ENCODE measurements around the gene CALML5. TPM values are rescaled to one million over a fixed set of nuclear protein-coding genes. Genes with fewer than 3 reads are reported as not detected.

Gene CALML5
- total and polyA plus RNA-seq, 9 of the 15 experiments (the other 6 are each of a cell fraction or from before 2014, with no cell fraction given), result not detected

DNA sequence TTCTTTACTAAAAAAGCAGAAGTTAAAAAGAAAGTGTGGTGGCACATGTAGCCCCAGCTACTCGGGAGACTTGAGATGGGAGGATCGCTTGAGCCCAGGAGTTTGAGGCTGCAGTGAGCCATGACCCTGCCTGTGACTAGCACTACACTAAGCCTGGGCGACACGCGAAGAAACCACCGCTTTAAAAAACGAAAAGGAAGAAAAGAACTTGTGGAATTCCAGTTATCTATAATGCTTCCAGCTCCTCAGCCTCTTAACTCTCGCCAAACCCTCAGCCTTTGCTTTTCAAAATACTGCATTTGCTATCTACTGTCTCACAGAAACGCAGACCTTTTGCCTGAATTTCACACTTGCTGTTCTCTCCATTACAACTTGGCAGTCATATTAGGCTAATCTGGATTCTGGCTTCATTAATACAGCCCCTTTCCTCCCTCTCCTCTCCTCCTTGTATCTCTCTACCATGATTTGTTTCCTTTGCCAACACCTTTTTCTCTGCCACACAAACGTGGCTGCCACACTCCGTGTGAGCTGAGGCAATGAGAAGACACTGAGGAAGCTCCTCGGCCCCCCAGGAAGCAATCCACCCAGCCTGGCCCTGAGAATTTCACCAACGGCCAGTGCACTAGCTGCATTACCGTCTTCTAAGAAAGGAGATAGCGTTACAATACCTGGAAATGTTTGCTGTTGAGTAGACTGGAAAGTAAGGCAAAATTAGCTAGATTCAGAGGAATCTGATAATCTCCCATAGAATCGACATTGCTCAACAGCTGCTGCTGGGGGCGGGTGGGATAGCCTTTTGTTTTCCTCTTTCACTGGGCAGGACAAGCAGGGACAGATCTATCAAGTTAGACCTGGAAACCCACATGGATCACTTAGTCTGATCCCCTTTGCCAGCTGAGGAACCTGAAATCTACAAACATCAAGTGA lies 37.2 kb downstream of the CALML5 start (continued):
- TF ChIP-seq, protein P1, sequence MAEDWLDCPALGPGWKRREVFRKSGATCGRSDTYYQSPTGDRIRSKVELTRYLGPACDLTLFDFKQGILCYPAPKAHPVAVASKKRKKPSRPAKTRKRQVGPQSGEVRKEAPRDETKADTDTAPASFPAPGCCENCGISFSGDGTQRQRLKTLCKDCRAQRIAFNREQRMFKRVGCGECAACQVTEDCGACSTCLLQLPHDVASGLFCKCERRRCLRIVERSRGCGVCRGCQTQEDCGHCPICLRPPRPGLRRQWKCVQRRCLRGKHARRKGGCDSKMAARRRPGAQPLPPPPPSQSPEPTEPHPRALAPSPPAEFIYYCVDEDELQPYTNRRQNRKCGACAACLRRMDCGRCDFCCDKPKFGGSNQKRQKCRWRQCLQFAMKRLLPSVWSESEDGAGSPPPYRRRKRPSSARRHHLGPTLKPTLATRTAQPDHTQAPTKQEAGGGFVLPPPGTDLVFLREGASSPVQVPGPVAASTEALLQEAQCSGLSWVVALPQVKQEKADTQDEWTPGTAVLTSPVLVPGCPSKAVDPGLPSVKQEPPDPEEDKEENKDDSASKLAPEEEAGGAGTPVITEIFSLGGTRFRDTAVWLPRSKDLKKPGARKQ (CRISPR knock-in tag; IDR thresholded peaks at IDR 0.05), result no peak
- TF ChIP-seq CCAR2 (IDR thresholded peaks at IDR 0.05; ENCODE audit: low read depth, low read length) (no peak), ZNF24 (IDR thresholded peaks at IDR 0.05) (peak; percentile 49; the same call in 1 of the 2 replicates), CHD2 (IDR thresholded peaks at IDR 0.05; ENCODE audit: low read depth, low read length) (no peak), ZFP36 (IDR thresholded peaks at IDR 0.05; ENCODE audit: low read depth, low read length, partially characterized antibody) (no peak), CXXC5 (CRISPR knock-in tag; IDR thresholded peaks at IDR 0.05) (peak; percentile 89), PTTG1 (tag; IDR thresholded peaks at IDR 0.05; ENCODE audit: low read depth) (0 out of 2 replicates have a peak, but pooled peaks have one; percentile 16), NFATC3 (IDR thresholded peaks at IDR 0.05) (no peak), MCM2 (IDR thresholded peaks at IDR 0.05; ENCODE audit: low read depth) (no peak), ZNF134 (CRISPR knock-in tag; conservative IDR thresholded peaks at IDR 0.05) (no peak), TAF7 (tag; IDR thresholded peaks at IDR 0.05) (peak; percentile 36; the same call in 1 of the 2 replicates), POLR2H (tag; IDR thresholded peaks at IDR 0.05; ENCODE audit: low read depth) (peak; percentile 85), IFI16 (CRISPR knock-in tag; IDR thresholded peaks at IDR 0.05) (no peak)
- TF ChIP-seq, protein P2, sequence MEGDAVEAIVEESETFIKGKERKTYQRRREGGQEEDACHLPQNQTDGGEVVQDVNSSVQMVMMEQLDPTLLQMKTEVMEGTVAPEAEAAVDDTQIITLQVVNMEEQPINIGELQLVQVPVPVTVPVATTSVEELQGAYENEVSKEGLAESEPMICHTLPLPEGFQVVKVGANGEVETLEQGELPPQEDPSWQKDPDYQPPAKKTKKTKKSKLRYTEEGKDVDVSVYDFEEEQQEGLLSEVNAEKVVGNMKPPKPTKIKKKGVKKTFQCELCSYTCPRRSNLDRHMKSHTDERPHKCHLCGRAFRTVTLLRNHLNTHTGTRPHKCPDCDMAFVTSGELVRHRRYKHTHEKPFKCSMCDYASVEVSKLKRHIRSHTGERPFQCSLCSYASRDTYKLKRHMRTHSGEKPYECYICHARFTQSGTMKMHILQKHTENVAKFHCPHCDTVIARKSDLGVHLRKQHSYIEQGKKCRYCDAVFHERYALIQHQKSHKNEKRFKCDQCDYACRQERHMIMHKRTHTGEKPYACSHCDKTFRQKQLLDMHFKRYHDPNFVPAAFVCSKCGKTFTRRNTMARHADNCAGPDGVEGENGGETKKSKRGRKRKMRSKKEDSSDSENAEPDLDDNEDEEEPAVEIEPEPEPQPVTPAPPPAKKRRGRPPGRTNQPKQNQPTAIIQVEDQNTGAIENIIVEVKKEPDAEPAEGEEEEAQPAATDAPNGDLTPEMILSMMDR (IDR thresholded peaks at IDR 0.05 in 2 of 3, conservative IDR thresholded peaks at IDR 0.05 in 1 of 3; ENCODE audit: insufficient read depth in 2 of 3, low read depth in 1 of 3, low read length in 3 of 3), result no peak
- TF ChIP-seq, protein P3, sequence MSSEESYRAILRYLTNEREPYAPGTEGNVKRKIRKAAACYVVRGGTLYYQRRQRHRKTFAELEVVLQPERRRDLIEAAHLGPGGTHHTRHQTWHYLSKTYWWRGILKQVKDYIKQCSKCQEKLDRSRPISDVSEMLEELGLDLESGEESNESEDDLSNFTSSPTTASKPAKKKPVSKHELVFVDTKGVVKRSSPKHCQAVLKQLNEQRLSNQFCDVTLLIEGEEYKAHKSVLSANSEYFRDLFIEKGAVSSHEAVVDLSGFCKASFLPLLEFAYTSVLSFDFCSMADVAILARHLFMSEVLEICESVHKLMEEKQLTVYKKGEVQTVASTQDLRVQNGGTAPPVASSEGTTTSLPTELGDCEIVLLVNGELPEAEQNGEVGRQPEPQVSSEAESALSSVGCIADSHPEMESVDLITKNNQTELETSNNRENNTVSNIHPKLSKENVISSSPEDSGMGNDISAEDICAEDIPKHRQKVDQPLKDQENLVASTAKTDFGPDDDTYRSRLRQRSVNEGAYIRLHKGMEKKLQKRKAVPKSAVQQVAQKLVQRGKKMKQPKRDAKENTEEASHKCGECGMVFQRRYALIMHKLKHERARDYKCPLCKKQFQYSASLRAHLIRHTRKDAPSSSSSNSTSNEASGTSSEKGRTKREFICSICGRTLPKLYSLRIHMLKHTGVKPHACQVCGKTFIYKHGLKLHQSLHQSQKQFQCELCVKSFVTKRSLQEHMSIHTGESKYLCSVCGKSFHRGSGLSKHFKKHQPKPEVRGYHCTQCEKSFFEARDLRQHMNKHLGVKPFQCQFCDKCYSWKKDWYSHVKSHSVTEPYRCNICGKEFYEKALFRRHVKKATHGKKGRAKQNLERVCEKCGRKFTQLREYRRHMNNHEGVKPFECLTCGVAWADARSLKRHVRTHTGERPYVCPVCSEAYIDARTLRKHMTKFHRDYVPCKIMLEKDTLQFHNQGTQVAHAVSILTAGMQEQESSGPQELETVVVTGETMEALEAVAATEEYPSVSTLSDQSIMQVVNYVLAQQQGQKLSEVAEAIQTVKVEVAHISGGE (CRISPR knock-in tag; IDR thresholded peaks at IDR 0.05), result no peak
- TF ChIP-seq, protein P4, sequence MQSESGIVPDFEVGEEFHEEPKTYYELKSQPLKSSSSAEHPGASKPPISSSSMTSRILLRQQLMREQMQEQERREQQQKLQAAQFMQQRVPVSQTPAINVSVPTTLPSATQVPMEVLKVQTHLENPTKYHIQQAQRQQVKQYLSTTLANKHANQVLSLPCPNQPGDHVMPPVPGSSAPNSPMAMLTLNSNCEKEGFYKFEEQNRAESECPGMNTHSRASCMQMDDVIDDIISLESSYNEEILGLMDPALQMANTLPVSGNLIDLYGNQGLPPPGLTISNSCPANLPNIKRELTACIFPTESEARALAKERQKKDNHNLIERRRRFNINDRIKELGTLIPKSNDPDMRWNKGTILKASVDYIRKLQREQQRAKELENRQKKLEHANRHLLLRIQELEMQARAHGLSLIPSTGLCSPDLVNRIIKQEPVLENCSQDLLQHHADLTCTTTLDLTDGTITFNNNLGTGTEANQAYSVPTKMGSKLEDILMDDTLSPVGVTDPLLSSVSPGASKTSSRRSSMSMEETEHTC (IDR thresholded peaks at IDR 0.05), result no peak
